Measurements from ENCODE around the gene DNAI1. TPM values are rescaled to one million over a fixed set of nuclear protein-coding genes. Genes with fewer than 3 reads are reported as not detected.

DNAI1 gene
- total and polyA plus RNA-seq, 10 of the 15 experiments (the other 5 are each of a cell fraction or from before 2014, with no cell fraction given), result not detected

DNA sequence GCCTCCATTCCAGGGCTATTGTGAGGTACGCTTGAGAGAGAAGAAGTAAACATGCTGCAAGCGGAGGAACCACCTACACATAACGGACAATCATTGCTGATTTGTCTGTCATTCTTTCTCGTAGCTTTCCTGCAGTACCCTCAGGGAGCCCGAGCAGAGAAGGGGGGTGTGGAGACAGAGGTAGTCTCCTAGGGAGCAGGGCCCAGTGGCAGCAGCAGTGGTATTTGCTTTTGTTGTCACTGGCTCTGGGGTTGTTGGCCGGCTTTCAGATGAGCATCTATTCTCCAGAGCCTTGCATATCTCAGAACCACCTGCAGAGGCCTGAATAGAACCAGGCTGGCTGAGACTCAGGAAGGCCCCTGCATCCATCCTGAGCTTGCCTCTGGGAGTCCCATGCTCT, 44.3 kb downstream of the DNAI1 start (continued):
- TF ChIP-seq SMARCA5 (IDR thresholded peaks at IDR 0.05), result no peak

DNA sequence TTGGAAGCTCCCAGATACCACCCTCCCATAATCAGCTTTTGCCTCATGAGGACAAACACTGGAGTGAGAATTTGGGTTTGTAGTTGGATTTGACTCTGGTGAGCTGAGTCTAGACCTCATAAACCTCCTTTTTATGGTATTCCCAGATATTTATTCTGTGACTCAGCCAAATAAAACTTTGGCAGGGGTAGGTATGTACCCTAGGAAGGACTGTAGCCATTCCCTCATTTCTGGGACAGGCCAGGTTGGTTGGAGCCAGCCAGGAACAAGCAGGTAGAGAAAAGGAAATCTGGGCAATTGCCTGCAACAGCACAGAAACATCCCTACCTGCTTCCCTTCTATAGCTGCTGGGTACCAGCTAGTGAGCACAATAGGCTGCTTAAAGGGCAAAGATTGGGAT, 44.8 kb downstream of the DNAI1 start:
- no peaks in the 10 kb centered on the region for H3K9me3 ChIP-seq (replicated peaks; ENCODE audit: control insufficient read depth, insufficient read depth, low read length)
- BruUV-seq (replicated peaks), result no TSS peak
- CTCF ChIA-PET, result interaction anchor here (1.2 to 1.8 kb wide), 4 partner anchors 14 to 131 kb away, joined by 4 to 7 read pairs (median 5); no protein-coding TSS in a partner anchor
- no peak overlapping the region for H3K4me3 ChIP-seq
- POLR2A ChIA-PET, result no interaction called here
- peaks cover 7% of the 10 kb centered on the region in 2 experiments for H3K27me3 ChIP-seq (replicated peaks in 1 of 2; ENCODE audit: control insufficient read depth in 2 of 2, insufficient read depth in 2 of 2, low read length in 1 of 2)
- no peak overlapping the region for H2AFZ ChIP-seq (ENCODE audit: control insufficient read depth, low read depth, low read length)
- ATAC-seq (no peak), DNase-seq (ENCODE audit: low read depth, low spot score) (no peak), FAIRE-seq (no peak)
- no peaks in the 10 kb centered on the region for H3K4me1 ChIP-seq (ENCODE audit: control insufficient read depth, insufficient read depth, low read length)
- TF ChIP-seq E2F8 (IDR thresholded peaks at IDR 0.05; ENCODE audit: low read depth, partially characterized antibody), result no peak
- TF ChIP-seq RCOR1 (conservative IDR thresholded peaks at IDR 0.05; ENCODE audit: low read depth, low read length), result no peak
- TF ChIP-seq, protein P1, sequence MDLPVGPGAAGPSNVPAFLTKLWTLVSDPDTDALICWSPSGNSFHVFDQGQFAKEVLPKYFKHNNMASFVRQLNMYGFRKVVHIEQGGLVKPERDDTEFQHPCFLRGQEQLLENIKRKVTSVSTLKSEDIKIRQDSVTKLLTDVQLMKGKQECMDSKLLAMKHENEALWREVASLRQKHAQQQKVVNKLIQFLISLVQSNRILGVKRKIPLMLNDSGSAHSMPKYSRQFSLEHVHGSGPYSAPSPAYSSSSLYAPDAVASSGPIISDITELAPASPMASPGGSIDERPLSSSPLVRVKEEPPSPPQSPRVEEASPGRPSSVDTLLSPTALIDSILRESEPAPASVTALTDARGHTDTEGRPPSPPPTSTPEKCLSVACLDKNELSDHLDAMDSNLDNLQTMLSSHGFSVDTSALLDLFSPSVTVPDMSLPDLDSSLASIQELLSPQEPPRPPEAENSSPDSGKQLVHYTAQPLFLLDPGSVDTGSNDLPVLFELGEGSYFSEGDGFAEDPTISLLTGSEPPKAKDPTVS (IDR thresholded peaks at IDR 0.05; ENCODE audit: low read depth, low read length), result no peak
- TF ChIP-seq CBX5 (IDR thresholded peaks at IDR 0.05; ENCODE audit: low read depth), result no peak
- TF ChIP-seq ZNF207 (IDR thresholded peaks at IDR 0.05; ENCODE audit: borderline replicate concordance), result no peak
- no peak for TF ChIP-seq BACH1 (IDR thresholded peaks at IDR 0.05; ENCODE audit: borderline replicate concordance)
- TF ChIP-seq PAX8 (IDR thresholded peaks at IDR 0.05), result no peak
- TF ChIP-seq MAX (IDR thresholded peaks at IDR 0.05; ENCODE audit: low read depth, low read length), result no peak
- no peak for TF ChIP-seq ZNF217 (IDR thresholded peaks at IDR 0.05)
- TF ChIP-seq NR2C2 (IDR thresholded peaks at IDR 0.05; ENCODE audit: borderline replicate concordance, control insufficient read depth, insufficient read length, low read depth), result no peak
- TF ChIP-seq PML (IDR thresholded peaks at IDR 0.05; ENCODE audit: low read length), result no peak
- TF ChIP-seq SUZ12 (IDR thresholded peaks at IDR 0.05; ENCODE audit: unreplicated experiment), result no peak
- no peak for TF ChIP-seq TCF7 (IDR thresholded peaks at IDR 0.05; ENCODE audit: borderline replicate concordance)
- no peak for TF ChIP-seq STAT1 (conservative IDR thresholded peaks at IDR 0.05)
- no peak for TF ChIP-seq CBX3 (IDR thresholded peaks at IDR 0.05; ENCODE audit: borderline replicate concordance, low read depth)
- H3K4me2 ChIP-seq (ENCODE audit: control insufficient read depth, insufficient read depth), result no peak overlapping the region
- SMC1A ChIA-PET (ENCODE audit: uncharacterized antibody, unreplicated experiment), result interaction anchor here (1.0 kb wide), 1 partner anchor 11 kb away, joined by 4 read pairs; no protein-coding TSS in a partner anchor
- no peak overlapping the region for H3K9ac ChIP-seq (ENCODE audit: control insufficient read depth, insufficient read depth, low read length)
- H4K20me1 ChIP-seq (ENCODE audit: control insufficient read depth, insufficient read depth), result peaks cover under 1% of the 10 kb centered on the region; the same call in 1 of the 2 replicates
- RAD21 ChIA-PET (ENCODE audit: unreplicated experiment), result no interaction called here
- in situ Hi-C loops (cut with MboI), result no loop called here
- intact Hi-C loops (cut with micrococcal nuclease; ENCODE audit: unreplicated experiment), result no loop called here
- H3K79me2 ChIP-seq (ENCODE audit: control insufficient read depth, insufficient read depth, low read length), result no peaks in the 10 kb centered on the region
- H3K36me3 ChIP-seq (ENCODE audit: control insufficient read depth in 2 of 2, insufficient read depth in 2 of 2, low read length in 1 of 2), result no peaks in the 10 kb centered on the region; a peak in 1 of 4 replicates
- no peak overlapping the region for H3K27ac ChIP-seq (ENCODE audit: control insufficient read depth, insufficient read depth)

Data from GM12878 (cell line).